ENCODE results near the gene GPR35. TPM values are rescaled to one million over a fixed set of nuclear protein-coding genes. Genes with fewer than 3 reads are reported as not detected.

GPR35 gene
- total and polyA plus RNA-seq, 10 of the 15 experiments (the other 5 are each of a cell fraction or from before 2014, with no cell fraction given) = 0.14 to 1.6 (median 0.75) TPM; not detected in 3

DNA sequence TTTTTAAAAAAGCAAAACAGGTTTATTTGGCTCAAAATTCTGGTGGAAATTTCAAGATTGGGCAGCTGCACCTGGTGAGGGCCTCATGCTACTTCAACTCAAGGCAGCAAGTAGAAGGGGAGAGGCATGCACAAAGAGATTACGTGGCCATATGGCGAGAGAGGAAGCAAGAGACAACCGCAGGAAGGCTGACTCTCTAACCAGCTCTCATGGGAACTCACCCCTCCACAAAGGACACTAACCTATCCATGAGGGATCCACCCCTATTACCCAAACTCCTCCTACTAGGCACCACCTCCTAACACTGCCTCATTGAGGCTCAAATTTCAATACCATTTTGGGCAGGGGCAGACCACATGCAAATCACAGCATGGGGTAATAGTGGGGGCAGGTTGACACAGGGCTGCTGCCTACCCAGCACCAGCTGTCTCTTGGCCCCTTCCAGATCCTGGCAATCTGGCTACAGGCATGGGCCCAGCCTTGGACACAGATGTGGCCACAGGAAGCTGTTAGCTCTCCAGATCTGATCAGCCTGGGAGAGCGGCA, 40.7 kb upstream of the GPR35 start (continued):
- TF ChIP-seq CBX5 (IDR thresholded peaks at IDR 0.05; ENCODE audit: low read depth) (peak; percentile 93), EED (IDR thresholded peaks at IDR 0.05; ENCODE audit: low read depth) (peak; percentile 35; the same call in 1 of the 2 replicates), STAT1 (conservative IDR thresholded peaks at IDR 0.05) (0 out of 2 replicates have a peak, but pooled peaks have one; percentile 16), JUND (IDR thresholded peaks at IDR 0.05; ENCODE audit: low read depth, low read length) (no peak), IKZF1 (conservative IDR thresholded peaks at IDR 0.05) (peak; percentile 14; the same call in 1 of the 2 replicates), NBN (IDR thresholded peaks at IDR 0.05) (0 out of 2 replicates have a peak, but pooled peaks have one; percentile 87), BCL11A (IDR thresholded peaks at IDR 0.05; ENCODE audit: low read depth, low read length) (0 out of 2 replicates have a peak, but pooled peaks have one; percentile 24), SPI1 (IDR thresholded peaks at IDR 0.05; ENCODE audit: borderline replicate concordance, insufficient read depth, low read depth, low read length) (peak; percentile 71; the same call in 1 of the 2 replicates), PAX8 (IDR thresholded peaks at IDR 0.05) (0 out of 2 replicates have a peak, but pooled peaks have one; percentile 25), FOS (IDR thresholded peaks at IDR 0.05; ENCODE audit: borderline replicate concordance, extremely low read depth, insufficient read length) (no peak), EP300 (IDR thresholded peaks at IDR 0.05; ENCODE audit: borderline replicate concordance in 1 of 2, control insufficient read depth in 1 of 2, low read depth in 2 of 2, low read length in 2 of 2) (peak; percentile 39 to 40; a peak in 3 of 4 replicates)
- TF ChIP-seq, protein P1, sequence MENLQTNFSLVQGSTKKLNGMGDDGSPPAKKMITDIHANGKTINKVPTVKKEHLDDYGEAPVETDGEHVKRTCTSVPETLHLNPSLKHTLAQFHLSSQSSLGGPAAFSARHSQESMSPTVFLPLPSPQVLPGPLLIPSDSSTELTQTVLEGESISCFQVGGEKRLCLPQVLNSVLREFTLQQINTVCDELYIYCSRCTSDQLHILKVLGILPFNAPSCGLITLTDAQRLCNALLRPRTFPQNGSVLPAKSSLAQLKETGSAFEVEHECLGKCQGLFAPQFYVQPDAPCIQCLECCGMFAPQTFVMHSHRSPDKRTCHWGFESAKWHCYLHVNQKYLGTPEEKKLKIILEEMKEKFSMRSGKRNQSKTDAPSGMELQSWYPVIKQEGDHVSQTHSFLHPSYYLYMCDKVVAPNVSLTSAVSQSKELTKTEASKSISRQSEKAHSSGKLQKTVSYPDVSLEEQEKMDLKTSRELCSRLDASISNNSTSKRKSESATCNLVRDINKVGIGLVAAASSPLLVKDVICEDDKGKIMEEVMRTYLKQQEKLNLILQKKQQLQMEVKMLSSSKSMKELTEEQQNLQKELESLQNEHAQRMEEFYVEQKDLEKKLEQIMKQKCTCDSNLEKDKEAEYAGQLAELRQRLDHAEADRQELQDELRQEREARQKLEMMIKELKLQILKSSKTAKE (IDR thresholded peaks at IDR 0.05; ENCODE audit: low read depth, poor library complexity, severe bottlenecking) = peak; percentile 81
- TF ChIP-seq, protein P2, sequence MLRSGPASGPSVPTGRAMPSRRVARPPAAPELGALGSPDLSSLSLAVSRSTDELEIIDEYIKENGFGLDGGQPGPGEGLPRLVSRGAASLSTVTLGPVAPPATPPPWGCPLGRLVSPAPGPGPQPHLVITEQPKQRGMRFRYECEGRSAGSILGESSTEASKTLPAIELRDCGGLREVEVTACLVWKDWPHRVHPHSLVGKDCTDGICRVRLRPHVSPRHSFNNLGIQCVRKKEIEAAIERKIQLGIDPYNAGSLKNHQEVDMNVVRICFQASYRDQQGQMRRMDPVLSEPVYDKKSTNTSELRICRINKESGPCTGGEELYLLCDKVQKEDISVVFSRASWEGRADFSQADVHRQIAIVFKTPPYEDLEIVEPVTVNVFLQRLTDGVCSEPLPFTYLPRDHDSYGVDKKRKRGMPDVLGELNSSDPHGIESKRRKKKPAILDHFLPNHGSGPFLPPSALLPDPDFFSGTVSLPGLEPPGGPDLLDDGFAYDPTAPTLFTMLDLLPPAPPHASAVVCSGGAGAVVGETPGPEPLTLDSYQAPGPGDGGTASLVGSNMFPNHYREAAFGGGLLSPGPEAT (IDR thresholded peaks at IDR 0.05; ENCODE audit: low read depth) = peak; percentile 77
- TF ChIP-seq, protein P3, sequence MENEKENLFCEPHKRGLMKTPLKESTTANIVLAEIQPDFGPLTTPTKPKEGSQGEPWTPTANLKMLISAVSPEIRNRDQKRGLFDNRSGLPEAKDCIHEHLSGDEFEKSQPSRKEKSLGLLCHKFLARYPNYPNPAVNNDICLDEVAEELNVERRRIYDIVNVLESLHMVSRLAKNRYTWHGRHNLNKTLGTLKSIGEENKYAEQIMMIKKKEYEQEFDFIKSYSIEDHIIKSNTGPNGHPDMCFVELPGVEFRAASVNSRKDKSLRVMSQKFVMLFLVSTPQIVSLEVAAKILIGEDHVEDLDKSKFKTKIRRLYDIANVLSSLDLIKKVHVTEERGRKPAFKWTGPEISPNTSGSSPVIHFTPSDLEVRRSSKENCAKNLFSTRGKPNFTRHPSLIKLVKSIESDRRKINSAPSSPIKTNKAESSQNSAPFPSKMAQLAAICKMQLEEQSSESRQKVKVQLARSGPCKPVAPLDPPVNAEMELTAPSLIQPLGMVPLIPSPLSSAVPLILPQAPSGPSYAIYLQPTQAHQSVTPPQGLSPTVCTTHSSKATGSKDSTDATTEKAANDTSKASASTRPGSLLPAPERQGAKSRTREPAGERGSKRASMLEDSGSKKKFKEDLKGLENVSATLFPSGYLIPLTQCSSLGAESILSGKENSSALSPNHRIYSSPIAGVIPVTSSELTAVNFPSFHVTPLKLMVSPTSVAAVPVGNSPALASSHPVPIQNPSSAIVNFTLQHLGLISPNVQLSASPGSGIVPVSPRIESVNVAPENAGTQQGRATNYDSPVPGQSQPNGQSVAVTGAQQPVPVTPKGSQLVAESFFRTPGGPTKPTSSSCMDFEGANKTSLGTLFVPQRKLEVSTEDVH (IDR thresholded peaks at IDR 0.05; ENCODE audit: low read depth, partially characterized antibody) = peak; percentile 24

All from GM12878 (cell line).